ENCODE measurements around the gene BRD4. TPM values are rescaled to one million over a fixed set of nuclear protein-coding genes. Genes with fewer than 3 reads are reported as not detected.

BRD4 gene
- total and polyA plus RNA-seq, 2 of the 13 experiments (the other 11 are each of a cell fraction or from before 2014, with no cell fraction given) = 10.5 to 11.4 TPM

GRCh38 chr19:15188851-15189250 is 143.5 kb downstream of the BRD4 start:
- WGBS (ENCODE audit: low lambda C conversion rate) = 31% methylated on average over 11 of the region's 24 CpGs
- CTCF ChIA-PET (ENCODE audit: low intra/inter-chr PET ratio, low total read pairs) = no interaction called here
- Histone ChIP-seq H3K27ac (ENCODE audit: extremely low read length, insufficient read depth, low read length) (no peak overlapping the region), H3K27me3 (ENCODE audit: control insufficient read depth in 1 of 2, insufficient read depth in 2 of 2, low read length in 2 of 2) (peaks cover 0 to 5% of the 10 kb centered on the region in 2 experiments; a peak in 2 of 5 replicates), H2AFZ (ENCODE audit: low read length) (no peak overlapping the region), H3K79me2 (ENCODE audit: insufficient read depth, low read length) (no peaks in the 10 kb centered on the region), H3K4me3 (replicated peaks in 1 of 3; ENCODE audit: insufficient read depth in 1 of 3, low read depth in 2 of 3, low read length in 3 of 3) (no peak overlapping the region), H4K20me1 (ENCODE audit: insufficient read depth, low read length) (no peaks in the 10 kb centered on the region), H3K9ac (ENCODE audit: insufficient read depth, low read depth, low read length) (no peak overlapping the region), H3K4me1 (ENCODE audit: insufficient read depth, low read length) (no peaks in the 10 kb centered on the region), H3K36me3 (replicated peaks in 1 of 2; ENCODE audit: control insufficient read depth in 1 of 2, insufficient read depth in 2 of 2, low read length in 2 of 2) (no peaks in the 10 kb centered on the region), H3K4me2 (ENCODE audit: low read depth, low read length) (no peak overlapping the region), H3K9me3 (ENCODE audit: low read length) (no peaks in the 10 kb centered on the region)
- DNase-seq (ENCODE audit: low spot score) (no peak), FAIRE-seq (no peak), ATAC-seq (no peak)
- intact Hi-C loops (cut with micrococcal nuclease; ENCODE audit: unreplicated experiment) (no loop called here), in situ Hi-C loops (cut with HindIII; ENCODE audit: extremely low pct_ligation_motif_present, low pct_unique_long_range_greater_than_20kb) (no loop called here)
- BruUV-seq (replicated peaks) = no TSS peak
- POLR2A ChIA-PET = no interaction called here
- TF ChIP-seq GABPA (IDR thresholded peaks at IDR 0.05; ENCODE audit: low read depth, low read length) (no peak), GABPA (CRISPR knock-in tag; IDR thresholded peaks at IDR 0.05; ENCODE audit: low read depth) (no peak), CEBPB (IDR thresholded peaks at IDR 0.05; ENCODE audit: borderline replicate concordance, low read depth, low read length) (no peak), RFXAP (CRISPR knock-in tag; IDR thresholded peaks at IDR 0.05; ENCODE audit: borderline replicate concordance) (no peak), IRF2 (CRISPR knock-in tag; IDR thresholded peaks at IDR 0.05) (no peak), MAZ (IDR thresholded peaks at IDR 0.05; ENCODE audit: borderline replicate concordance, low read depth, low read length) (no peak), MAZ (CRISPR knock-in tag; IDR thresholded peaks at IDR 0.05; ENCODE audit: low read depth) (no peak), CREB3 (CRISPR knock-in tag; IDR thresholded peaks at IDR 0.05) (no peak), REXO4 (CRISPR knock-in tag; IDR thresholded peaks at IDR 0.05; ENCODE audit: borderline replicate concordance) (no peak), TCF7L2 (IDR thresholded peaks at IDR 0.05; ENCODE audit: low read depth, low read length) (no peak), ZMYM2 (CRISPR knock-in tag; IDR thresholded peaks at IDR 0.05) (no peak), ZBTB8A (CRISPR knock-in tag; IDR thresholded peaks at IDR 0.05; ENCODE audit: borderline replicate concordance, low read depth) (no peak), SMYD3 (CRISPR knock-in tag; IDR thresholded peaks at IDR 0.05) (no peak)
